Measurements from ENCODE around the gene PSENEN. TPM values are rescaled to one million over a fixed set of nuclear protein-coding genes. Genes with fewer than 3 reads are reported as not detected.

Gene PSENEN
- total and polyA plus RNA-seq, 2 experiments from 2014 or later = 20.6 to 175 TPM

GRCh38 chr19:35734889-35735288, 10.6 kb upstream of the PSENEN start (continued):
- TF ChIP-seq ETS1 (IDR thresholded peaks at IDR 0.05) (no peak), EZH2phosphoT487 (IDR thresholded peaks at IDR 0.05; ENCODE audit: unreplicated experiment) (no peak)

- H3F3A ChIP-seq (replicated peaks; ENCODE audit: low read depth) = peaks cover 8% of the 10 kb centered on the region
- ATAC-seq = no peak
- peaks cover 1% of the 10 kb centered on the region for H3K4me1 Mint-ChIP-seq
- peaks cover 4% of the 10 kb centered on the region; the same call in 1 of the 2 replicates for H3K4me1 ChIP-seq (ENCODE audit: insufficient read depth)
- peaks cover 49% of the 10 kb centered on the region for H3K36me3 Mint-ChIP-seq (ENCODE audit: low read depth)
- no peak overlapping the region for H2AFZ ChIP-seq
- H3K79me2 ChIP-seq (replicated peaks; ENCODE audit: insufficient read depth) = no peaks in the 10 kb centered on the region
- H3K9me2 ChIP-seq (ENCODE audit: insufficient read depth) = no peaks in the 10 kb centered on the region
- H3K27me3 Mint-ChIP-seq (ENCODE audit: insufficient read depth, low read depth, poor library complexity) = peaks cover 5% of the 10 kb centered on the region
- no peak overlapping the region for H3K27ac ChIP-seq (ENCODE audit: low read depth)
- no peak for DNase-seq (ENCODE audit: low spot score)
- H3K27ac Mint-ChIP-seq = no peak overlapping the region
- H4K20me1 ChIP-seq (replicated peaks; ENCODE audit: insufficient read depth) = no peaks in the 10 kb centered on the region; the same call in 1 of the 2 replicates
- no peak overlapping the region for H3K4me2 ChIP-seq
- no peak overlapping the region for H3K4me3 ChIP-seq
- no peak overlapping the region for H3K4me3 Mint-ChIP-seq
- peaks cover 4% of the 10 kb centered on the region; the same call in 1 of the 2 replicates for H3K36me3 ChIP-seq (ENCODE audit: insufficient read depth)
- TF ChIP-seq JUNB (IDR thresholded peaks at IDR 0.05; ENCODE audit: unreplicated experiment) (no peak), CTCF (conservative IDR thresholded peaks at IDR 0.05; ENCODE audit: low read depth in 2 of 2) (peak; percentile 7 to 17; a peak in 1 of 4 replicates), EZH2phosphoT487 (IDR thresholded peaks at IDR 0.05; ENCODE audit: unreplicated experiment) (no peak), POLR2AphosphoS5 (IDR thresholded peaks at IDR 0.05; ENCODE audit: low read depth) (no peak)
- H3K27me3 ChIP-seq (ENCODE audit: insufficient read depth) = no peaks in the 10 kb centered on the region
- H3K9me3 Mint-ChIP-seq = no peaks in the 10 kb centered on the region; the same call in 2 of the 3 replicates
Observed at GRCh38 chr19:35736913-35737886, 8.3 kb upstream of the PSENEN start.

GRCh38 chr19:35738021-35738886, 7.2 kb upstream of the PSENEN start:
- Histone ChIP-seq H3K9me2 (ENCODE audit: insufficient read depth) (no peaks in the 10 kb centered on the region), H2AFZ (no peak overlapping the region), H3K27me3 (ENCODE audit: insufficient read depth) (no peaks in the 10 kb centered on the region), H4K20me1 (replicated peaks; ENCODE audit: insufficient read depth) (no peaks in the 10 kb centered on the region; the same call in 1 of the 2 replicates), H3K4me2 (no peak overlapping the region), H3K4me3 (no peak overlapping the region), H3K27ac (ENCODE audit: low read depth) (no peak overlapping the region), H3K79me2 (replicated peaks; ENCODE audit: insufficient read depth) (no peaks in the 10 kb centered on the region), H3K36me3 (ENCODE audit: insufficient read depth) (peaks cover 4% of the 10 kb centered on the region; the same call in 1 of the 2 replicates), H3K4me1 (ENCODE audit: insufficient read depth) (peaks cover 4% of the 10 kb centered on the region; the same call in 1 of the 2 replicates), H3F3A (replicated peaks; ENCODE audit: low read depth) (peaks cover 10% of the 10 kb centered on the region)
- ATAC-seq (no peak), DNase-seq (ENCODE audit: low spot score) (no peak)
- peaks cover 5% of the 10 kb centered on the region for H3K4me1 Mint-ChIP-seq
- H3K4me3 Mint-ChIP-seq = no peak overlapping the region; the same call in 2 of the 3 replicates
- peaks cover 6% of the 10 kb centered on the region for H3K27me3 Mint-ChIP-seq (ENCODE audit: insufficient read depth, low read depth, poor library complexity)
- no peaks in the 10 kb centered on the region; the same call in 2 of the 3 replicates for H3K9me3 Mint-ChIP-seq
- no peak for TF ChIP-seq CREB1 (CRISPR knock-in tag; IDR thresholded peaks at IDR 0.05; ENCODE audit: low read depth)
- TF ChIP-seq CTCF (conservative IDR thresholded peaks at IDR 0.05; ENCODE audit: low read depth in 2 of 2) = no peak
- TF ChIP-seq ZNF331 (CRISPR knock-in tag; IDR thresholded peaks at IDR 0.05; ENCODE audit: low read depth) = no peak
- no peak for TF ChIP-seq REST (IDR thresholded peaks at IDR 0.05; ENCODE audit: unreplicated experiment)
- H3K36me3 Mint-ChIP-seq (ENCODE audit: low read depth) = peaks cover 53% of the 10 kb centered on the region
- H3K27ac Mint-ChIP-seq = no peak overlapping the region

Measured in GM23338 (cell line).